GM12875 (cell line): ENCODE measurements around the gene STEAP4.

Source experiments
- H3K4me3 ChIP-seq: one replicate; pipeline ENCODE4 v1.5.1; 2011; ENCODE audit warnings: low read depth, low read length, control low read depth
- CTCF ChIP-seq: IDR thresholded peaks from 2 replicates; pipeline ENCODE4 v1.5.1; 2011; ENCODE audit warnings: low read depth, mild to moderate bottlenecking, control low read depth, inconsistent platforms, low read length, moderate library complexity, borderline replicate concordance; ENCODE audit not compliant: insufficient read depth

The STEAP4 gene

GRCh38 chr7:88328787-88329186 lies 22.1 kb upstream of the STEAP4 start:
- no peak overlapping the region for H3K4me3 ChIP-seq
- no peak for TF ChIP-seq CTCF

- no peak overlapping the region for H3K4me3 ChIP-seq
- TF ChIP-seq CTCF = no peak
Observed at GRCh38 chr7:88324699-88325098, 18.0 kb upstream of the STEAP4 start.

GRCh38 chr7:88322151-88322550 lies 15.5 kb upstream of the STEAP4 start:
- no peak overlapping the region for H3K4me3 ChIP-seq
- no peak for TF ChIP-seq CTCF

- no peak for TF ChIP-seq CTCF
- no peak overlapping the region for H3K4me3 ChIP-seq
Observed at GRCh38 chr7:88321694-88322093, 15.0 kb upstream of the STEAP4 start.

- no peak overlapping the region for H3K4me3 ChIP-seq
- TF ChIP-seq CTCF = no peak
Observed at GRCh38 chr7:88318196-88318595, 11.5 kb upstream of the STEAP4 start.

- H3K4me3 ChIP-seq = no peak overlapping the region
- no peak for TF ChIP-seq CTCF
Observed at GRCh38 chr7:88317422-88317821, 10.7 kb upstream of the STEAP4 start.

- TF ChIP-seq CTCF = no peak
- H3K4me3 ChIP-seq = no peak overlapping the region
Observed at GRCh38 chr7:88316456-88316855, 9.8 kb upstream of the STEAP4 start.
